ENCODE measurements around the gene TRAPPC4.

TRAPPC4 gene

DNA sequence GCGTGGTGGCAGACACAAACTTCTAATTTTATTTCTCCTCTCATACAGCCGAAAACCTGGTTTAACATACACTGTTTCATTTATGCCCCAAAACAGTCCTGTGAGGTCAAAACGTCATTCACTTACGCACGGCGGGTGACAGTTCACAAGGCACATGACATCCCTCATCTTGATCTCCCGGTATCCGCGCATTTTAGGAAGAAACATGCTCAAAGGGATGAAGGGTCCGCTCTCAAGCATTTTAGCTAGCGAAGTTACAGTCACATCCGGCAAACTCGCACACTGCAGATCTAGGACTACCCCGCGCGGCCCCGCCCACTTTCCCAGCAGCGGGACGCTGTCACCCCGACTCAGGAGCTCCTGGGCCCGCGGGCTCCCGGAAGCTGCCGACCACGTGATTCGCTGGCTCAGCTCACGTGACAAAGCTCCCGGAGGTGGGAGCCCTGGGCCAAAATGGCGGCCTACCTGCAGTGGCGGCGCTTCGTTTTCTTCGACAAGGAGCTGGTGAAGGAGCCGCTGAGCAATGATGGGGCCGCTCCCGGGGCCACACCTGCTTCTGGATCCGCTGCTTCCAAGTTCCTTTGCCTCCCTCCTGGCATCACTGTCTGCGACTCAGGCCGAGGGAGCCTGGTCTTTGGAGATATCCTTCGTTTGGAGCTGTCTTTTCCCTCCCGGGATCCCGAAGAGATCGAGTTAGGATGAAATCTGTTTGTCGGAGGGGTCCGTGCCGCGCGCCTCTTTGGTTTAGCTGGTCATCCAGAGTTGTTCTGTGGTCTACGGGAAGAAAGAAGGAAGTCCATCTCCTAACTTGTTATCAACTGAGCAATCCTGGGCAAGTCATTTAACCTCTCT is 49.0 kb downstream of the TRAPPC4 start, which contains the start of gene VPS11:
Gene VPS11, plus strand, starts transcription at position 448 of the 852 bp plus-strand sequence. Its CDS starts 6 bp downstream, at position 454.
- peak; percentile 94 for DNase-seq (ENCODE audit: low read depth)
- peak within 1 kb of the TSS; percentile 98 for H3K4me3 ChIP-seq (ENCODE audit: control insufficient read depth, low read depth, low read length)
- TF ChIP-seq, protein P1, sequence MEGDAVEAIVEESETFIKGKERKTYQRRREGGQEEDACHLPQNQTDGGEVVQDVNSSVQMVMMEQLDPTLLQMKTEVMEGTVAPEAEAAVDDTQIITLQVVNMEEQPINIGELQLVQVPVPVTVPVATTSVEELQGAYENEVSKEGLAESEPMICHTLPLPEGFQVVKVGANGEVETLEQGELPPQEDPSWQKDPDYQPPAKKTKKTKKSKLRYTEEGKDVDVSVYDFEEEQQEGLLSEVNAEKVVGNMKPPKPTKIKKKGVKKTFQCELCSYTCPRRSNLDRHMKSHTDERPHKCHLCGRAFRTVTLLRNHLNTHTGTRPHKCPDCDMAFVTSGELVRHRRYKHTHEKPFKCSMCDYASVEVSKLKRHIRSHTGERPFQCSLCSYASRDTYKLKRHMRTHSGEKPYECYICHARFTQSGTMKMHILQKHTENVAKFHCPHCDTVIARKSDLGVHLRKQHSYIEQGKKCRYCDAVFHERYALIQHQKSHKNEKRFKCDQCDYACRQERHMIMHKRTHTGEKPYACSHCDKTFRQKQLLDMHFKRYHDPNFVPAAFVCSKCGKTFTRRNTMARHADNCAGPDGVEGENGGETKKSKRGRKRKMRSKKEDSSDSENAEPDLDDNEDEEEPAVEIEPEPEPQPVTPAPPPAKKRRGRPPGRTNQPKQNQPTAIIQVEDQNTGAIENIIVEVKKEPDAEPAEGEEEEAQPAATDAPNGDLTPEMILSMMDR (conservative IDR thresholded peaks at IDR 0.05; ENCODE audit: control insufficient read depth, insufficient read depth, low read depth, low read length) = no peak
